SH-SY5Y (cell line): Measurements from ENCODE around the gene FAM184B.

Experiments
- GATA2 ChIP-seq: IDR thresholded peaks from 2 replicates; pipeline ENCODE4 v1.6.1; 2011; ENCODE audit warnings: mild to moderate bottlenecking, low read depth, low read length
- GATA3 ChIP-seq: IDR thresholded peaks from 2 replicates; pipeline ENCODE4 v1.6.1; 2011; ENCODE audit warnings: low read depth, mild to moderate bottlenecking, low read length, moderate library complexity

The FAM184B gene

DNA sequence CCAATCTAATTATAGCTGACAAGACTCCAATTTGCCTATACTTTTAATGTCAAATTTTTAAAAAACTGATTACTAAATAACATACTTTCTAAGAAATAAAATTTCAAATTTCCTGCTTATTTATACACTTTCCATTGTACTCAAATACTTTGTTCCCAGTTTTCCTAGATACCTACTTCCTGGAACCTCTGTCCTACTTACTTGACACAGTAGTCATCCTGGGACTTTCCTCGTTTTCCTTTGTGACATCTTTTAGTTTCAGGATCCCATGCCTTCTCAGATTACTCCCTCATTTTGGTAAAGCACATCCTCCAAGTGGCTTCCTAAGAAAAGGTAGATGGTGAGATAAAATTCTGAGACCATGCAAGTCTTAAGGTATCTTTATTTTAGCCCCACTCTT lies 13.3 kb upstream of the FAM184B start:
- TF ChIP-seq GATA2, result no peak
- no peak for TF ChIP-seq GATA3

DNA sequence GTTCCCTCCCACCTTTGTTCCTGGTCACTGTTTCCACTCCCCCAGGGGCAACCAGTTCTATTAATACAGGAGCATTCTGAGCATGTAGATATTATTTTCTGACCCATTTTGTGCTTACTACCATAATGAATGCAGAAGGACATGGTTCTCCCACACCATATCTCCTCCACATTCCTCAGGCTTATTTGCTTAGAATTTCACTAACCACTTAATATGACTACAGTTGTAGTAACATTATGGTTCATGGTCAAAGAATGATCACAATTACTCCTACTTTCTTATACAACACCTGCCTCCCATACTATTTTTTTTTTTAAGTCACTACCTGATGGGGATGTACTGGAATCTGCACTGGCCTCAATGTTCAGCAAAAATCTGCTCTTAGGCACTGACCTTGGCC lies 7.5 kb upstream of the FAM184B start:
- TF ChIP-seq GATA3 (no peak), GATA2 (no peak)

DNA sequence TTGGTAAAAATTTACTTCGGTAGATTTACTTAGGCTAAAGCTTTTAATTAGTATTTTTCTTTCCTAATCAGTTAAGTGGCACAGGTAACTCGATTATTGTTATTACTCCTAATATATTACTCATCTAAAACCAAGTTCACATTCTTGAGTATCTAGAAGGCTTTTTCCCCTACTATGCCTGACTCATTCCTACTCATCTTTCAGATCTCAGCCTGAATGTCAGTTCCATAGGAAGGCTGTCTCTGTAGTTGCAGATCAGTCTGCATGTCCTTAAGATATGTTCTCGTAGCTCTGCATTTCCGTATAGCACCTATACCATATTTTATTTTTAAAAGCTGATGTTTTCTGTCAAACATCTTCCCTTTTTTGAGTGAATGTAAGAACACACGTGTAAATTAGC lies 5.9 kb upstream of the FAM184B start:
- no peak for TF ChIP-seq GATA3
- no peak for TF ChIP-seq GATA2

DNA sequence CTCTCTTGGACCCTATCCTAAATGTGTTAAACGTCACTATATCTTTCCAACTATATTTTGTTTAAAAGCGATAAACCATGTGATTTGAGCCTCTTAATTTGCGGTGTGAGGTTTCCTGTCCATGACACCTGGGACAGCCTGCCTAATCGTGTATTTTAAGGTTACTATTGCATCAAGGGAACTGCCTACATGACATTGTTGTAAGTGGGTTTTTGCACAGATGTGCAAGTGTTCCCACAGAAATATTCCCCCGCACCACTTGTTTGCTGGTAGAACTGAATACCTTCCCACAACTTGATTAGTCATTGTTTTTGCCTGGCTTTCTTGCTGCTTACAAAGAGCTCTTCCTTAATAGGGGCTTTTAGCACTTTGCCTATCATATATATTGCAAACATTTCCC lies 5.1 kb upstream of the FAM184B start:
- TF ChIP-seq GATA2, result no peak
- no peak for TF ChIP-seq GATA3

DNA sequence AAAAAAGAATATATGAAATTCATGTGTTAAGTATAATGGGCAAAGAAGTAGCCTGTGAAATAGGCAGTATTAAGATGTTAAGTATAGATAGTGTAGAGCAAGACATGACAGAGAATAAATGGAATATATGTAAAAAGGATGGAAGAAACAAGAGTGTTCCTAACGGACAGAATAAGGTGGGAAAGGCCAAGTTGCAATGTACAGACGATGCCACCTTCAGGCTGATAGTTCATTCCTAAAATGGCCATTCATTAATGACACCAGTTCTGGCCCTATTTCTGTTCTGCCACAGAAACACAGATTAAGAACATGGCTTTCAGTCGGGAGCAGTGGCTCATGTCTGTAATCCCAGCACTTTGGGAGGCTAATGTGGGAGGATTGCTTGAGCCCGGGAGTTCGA lies 4.4 kb upstream of the FAM184B start:
- TF ChIP-seq GATA2, result no peak
- TF ChIP-seq GATA3, result no peak

DNA sequence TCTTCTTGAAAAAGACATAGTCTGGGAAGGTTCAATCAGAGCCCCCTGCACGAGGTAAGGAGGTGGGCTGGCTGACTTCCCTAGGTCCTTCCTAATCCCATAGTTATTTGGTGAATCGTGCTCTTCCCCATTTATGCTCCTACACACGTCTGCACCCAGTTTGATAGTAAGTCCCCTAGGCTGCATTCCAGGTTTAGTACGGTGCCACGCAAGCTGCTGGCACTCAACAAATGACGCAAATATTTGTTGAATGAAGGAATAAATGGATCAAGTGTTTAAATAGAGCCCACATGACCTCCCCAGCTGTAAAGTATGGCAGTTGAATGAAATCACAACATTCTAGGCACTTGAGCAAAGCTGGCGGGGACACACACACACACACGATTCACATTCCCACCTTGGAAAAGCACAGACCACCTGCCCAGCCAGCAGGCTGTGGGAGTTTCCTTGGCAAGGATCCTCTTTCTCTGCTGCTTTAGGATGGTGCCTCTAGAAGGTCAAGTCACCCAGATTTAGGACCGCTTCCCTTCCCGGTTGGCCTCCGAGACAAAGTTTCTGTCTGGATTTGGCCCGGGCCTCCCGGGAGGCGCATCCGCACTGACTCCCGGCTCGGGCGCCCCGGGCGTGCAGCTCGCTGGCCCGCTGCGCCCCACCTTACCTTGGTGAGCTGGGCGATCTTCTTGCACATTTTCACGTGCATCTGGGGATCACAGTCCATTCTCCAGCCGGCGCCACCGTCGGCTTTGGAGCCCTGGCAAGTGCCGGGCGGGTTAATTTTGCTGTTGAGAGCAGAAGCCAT lies 721 bp downstream of the FAM184B start:
- TF ChIP-seq GATA3 (no peak), GATA2 (no peak)

DNA sequence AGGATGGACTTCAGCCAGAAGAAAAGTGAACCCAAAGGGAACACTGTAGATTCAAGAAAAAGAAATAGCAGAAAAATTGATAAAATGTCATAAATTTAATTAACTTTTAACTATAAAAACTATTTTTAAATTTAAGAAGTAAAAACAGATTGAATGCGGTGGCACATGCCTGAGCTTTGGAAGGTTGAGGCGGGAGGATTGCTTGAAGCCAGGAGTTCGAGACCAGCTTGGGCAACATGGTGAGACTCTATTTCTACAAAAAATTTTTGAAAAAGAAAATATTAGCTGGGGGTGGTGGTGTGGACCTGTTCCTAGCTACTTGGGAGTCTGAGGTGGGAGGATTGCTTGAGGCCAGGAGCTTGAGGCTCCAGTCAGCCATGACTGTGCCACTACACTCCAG lies 3.0 kb downstream of the FAM184B start:
- no peak for TF ChIP-seq GATA2
- no peak for TF ChIP-seq GATA3

DNA sequence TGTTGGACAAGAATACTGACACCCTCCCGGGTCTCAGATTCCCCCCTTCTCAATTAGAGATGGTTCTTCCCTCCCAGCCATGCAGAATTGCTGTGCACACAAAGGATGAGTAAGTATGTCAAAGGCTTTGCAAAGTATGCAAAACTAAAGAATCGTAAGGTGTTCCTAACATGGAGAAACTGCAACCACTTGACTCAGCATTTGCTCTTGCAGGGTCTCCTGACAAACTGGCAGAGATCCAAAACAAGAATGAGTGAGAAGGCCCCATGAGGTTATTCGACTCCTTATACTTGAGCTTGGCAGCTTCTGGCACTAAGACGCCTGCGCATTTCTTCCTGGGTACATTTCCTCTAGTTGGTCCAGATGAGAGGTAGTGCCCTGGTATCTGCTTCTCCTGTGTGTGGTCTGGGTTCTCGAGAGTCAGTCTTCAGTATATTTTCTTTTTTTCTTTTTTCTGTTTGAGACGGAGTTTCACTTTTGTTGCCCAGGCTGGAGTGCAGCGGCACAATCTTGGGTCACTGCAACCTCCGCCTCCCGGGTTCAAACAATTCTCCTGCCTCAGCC lies 8.2 kb downstream of the FAM184B start:
- no peak for TF ChIP-seq GATA2
- TF ChIP-seq GATA3, result no peak

DNA sequence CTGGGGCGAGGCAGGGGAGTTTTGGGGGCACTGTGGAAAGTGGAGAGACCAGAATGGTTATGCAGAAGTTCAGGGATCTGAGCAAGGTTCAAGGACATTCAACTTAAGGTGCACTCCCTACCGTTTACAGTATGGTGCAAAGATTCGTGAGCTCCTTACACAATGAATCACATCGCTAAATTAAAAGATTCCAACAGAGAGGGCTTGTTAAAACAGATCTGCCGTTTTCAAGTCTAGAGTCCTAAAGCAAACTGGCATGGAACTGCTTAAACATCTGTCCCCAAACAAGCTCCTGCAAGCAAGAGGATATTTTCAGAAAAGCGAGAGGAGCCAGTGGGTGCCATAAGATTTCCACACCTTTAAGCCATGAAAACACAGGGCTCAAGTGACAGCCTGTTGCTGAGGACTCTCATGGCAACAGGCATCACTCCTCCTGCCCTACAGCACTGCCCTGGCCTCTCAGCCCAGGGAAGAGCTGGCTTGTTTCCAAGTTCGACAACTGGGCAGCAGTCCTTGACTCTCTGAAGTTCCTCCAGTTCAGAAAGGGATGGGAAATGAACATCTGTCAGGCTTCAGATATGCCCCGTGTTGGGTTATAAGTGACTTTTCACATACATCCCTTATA lies 10.0 kb downstream of the FAM184B start:
- no peak for TF ChIP-seq GATA2
- no peak for TF ChIP-seq GATA3

DNA sequence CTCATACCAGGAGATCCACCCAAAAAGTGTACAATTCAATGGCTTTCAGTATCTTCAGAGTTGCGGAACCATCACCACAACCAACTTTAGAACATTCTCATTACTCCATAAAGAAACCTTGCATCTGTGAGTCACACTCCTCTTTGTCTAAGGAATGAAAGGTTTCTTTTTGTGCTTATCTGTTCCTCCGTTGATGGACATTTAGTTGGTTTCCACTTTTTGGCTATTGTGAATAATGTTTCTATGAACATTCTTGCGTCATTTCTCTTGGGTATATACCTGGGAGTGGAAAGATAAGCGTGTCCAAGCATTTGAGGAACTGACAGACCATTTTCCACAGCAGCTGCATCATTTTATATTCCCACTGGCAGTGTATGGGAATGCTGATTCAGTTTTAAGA lies 10.6 kb downstream of the FAM184B start:
- no peak for TF ChIP-seq GATA3
- TF ChIP-seq GATA2, result no peak

DNA sequence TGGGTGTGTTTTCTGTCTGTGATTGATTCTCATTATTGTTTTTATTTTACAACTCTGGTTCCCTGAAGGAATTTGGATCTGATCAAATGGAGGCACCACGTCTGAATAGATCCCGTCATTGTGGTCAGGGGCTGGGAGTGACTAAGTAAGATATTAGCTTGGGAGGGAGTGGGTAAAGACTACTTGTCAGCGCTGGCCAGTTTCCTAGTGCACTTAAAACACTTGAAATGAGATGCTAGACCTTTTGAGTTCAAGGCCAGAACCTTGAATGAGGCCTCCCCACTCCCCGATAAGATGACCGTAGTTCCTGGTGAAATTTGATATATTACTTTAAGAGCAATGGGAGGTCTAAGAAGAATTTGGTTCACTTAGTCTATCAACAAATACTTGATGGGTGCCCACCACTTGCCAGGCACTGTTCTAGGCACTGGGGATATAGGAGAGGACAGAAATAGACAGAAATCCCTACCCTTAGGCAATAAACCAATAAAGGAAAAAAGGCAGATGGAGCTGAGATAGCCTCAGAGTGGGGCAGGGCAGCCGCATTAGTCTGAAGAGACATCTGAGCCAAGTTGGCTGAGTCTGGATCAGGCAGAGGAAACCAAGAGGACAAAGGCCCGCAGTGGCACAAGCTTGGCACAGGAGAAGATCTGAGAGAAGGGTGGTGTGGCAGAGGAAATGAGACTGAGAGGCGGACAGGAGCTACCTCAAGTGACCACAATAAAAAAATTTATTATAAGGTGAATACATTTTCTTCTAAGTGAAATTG lies 11.8 kb downstream of the FAM184B start:
- TF ChIP-seq GATA2 (no peak), GATA3 (no peak)

DNA sequence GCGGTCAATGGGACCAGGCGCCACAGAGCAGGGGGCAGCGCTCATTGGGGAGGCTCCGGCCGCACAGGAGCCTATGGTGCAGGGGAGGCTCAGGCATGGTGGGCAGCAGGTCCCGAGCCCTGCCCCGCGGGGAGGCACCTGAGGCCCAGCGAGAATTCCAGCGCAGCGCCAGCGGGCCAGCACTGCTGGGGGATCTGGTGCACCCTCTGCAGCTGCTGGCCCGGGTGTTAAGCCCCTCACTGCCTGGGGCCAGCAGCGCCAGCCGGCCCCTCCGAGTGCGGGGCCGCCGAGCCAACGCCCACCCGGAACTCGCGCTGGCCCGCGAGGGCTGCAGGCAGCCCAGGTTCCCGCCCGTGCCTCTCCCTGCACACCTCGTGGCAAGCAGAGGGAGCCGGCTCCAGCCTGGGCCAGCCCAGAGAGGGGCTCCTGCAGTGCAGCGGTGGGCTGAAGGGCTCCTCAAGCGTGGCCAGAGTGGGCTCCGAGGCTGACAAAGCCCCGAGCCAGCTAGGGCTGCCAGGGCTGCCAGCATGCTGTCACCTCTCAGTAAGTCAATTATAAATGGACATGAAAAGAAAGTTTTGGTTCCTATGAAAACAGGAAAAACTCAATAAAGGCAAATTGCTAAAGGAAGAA lies 14.5 kb downstream of the FAM184B start:
- TF ChIP-seq GATA3 (no peak), GATA2 (no peak)

DNA sequence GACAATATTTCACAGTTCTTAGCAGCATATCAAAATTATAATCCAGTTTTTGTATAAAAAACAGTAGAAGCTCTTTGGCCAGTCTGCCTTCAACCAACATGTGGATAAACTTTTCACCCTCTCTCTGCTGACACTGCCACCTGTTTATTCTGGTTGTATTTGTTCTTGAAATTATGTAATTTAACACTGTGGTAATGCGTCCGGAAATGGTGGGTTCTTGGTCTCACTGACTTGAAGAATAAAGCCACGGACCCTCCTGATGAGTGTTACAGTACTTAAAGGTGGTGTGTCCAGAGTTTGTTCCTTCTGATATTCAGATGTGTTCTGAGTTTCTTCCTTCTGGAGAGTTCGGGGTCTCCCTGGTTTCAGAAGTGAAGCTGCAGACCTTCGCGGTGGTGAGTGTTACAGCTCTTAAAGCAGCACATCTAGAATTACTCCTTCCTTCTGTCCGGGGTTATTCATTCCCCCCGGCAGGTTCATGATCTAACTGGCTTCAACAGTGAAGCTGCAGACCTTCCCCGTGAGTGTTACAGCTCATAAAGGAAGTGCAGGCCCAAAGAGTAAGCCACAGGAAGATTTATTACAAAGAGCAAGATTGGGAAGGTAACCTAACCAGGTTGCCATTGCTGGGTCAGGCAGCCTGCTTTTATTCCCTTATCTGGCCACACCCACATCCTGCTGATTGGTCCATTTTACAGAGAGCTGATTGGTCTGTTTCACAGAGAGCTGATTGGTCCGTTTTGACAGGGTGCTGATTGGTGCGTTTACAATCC lies 15.7 kb downstream of the FAM184B start:
- no peak for TF ChIP-seq GATA2
- TF ChIP-seq GATA3, result no peak
